HG03039 (cell line): Measurements from ENCODE around the gene UBE2C.
"Not testable (repeated sequence)": the region's sequence is repeated elsewhere in the genome, so short reads cannot be mapped to it uniquely, and the experiment has no call there.

ENCODE experiments used
- ATAC-seq: cut with Tn5 transposase; IDR thresholded peaks from one replicate; pipeline ENCODE4 v1.9.1; 2021; ENCODE audit warnings: mild to moderate bottlenecking, moderate library complexity; ENCODE audit not compliant: unreplicated experiment

The UBE2C gene

GRCh38 chr20:45797510-45797909 is 14.9 kb upstream of the UBE2C start:
- ATAC-seq = not testable (repeated sequence)

- not testable (repeated sequence) for ATAC-seq
These were observed 14.5 kb upstream of the UBE2C start for GRCh38 chr20:45797955-45798354.

- no peak for ATAC-seq
These were observed 13.4 kb upstream of the UBE2C start for GRCh38 chr20:45798935-45799642.

GRCh38 chr20:45801851-45802250 is 10.6 kb upstream of the UBE2C start:
- ATAC-seq = no peak

GRCh38 chr20:45810191-45810970 is 2.1 kb upstream of the UBE2C start:
- ATAC-seq = no peak

GRCh38 chr20:45813006-45813340 is 529 bp downstream of the UBE2C start:
- ATAC-seq = no peak

GRCh38 chr20:45813489-45813888 is 1.0 kb downstream of the UBE2C start:
- no peak for ATAC-seq

- ATAC-seq = no peak
These were observed 1.9 kb downstream of the UBE2C start for GRCh38 chr20:45814314-45814713.

GRCh38 chr20:45816951-45817350 is 4.5 kb downstream of the UBE2C start:
- ATAC-seq = no peak

GRCh38 chr20:45817376-45818194 is 5.1 kb downstream of the UBE2C start:
- no peak for ATAC-seq

GRCh38 chr20:45818239-45818638 is 5.8 kb downstream of the UBE2C start:
- no peak for ATAC-seq

GRCh38 chr20:45819466-45819865 is 7.0 kb downstream of the UBE2C start:
- no peak for ATAC-seq

GRCh38 chr20:45821947-45822346 is 9.5 kb downstream of the UBE2C start:
- ATAC-seq = no peak

- no peak for ATAC-seq
These were observed 10.4 kb downstream of the UBE2C start for GRCh38 chr20:45822857-45823256.

GRCh38 chr20:45823949-45824835 is 11.7 kb downstream of the UBE2C start:
- no peak for ATAC-seq

GRCh38 chr20:45826381-45827019 is 14.1 kb downstream of the UBE2C start:
- no peak for ATAC-seq

GRCh38 chr20:45827030-45827652 is 14.7 kb downstream of the UBE2C start, which contains the start of gene TNNC2:
Gene TNNC2 (minus strand): TSS chr20:45827312. CDS start chr20:45827248, 64 bp downstream.
- ATAC-seq = no peak

- ATAC-seq = no peak
These were observed 15.3 kb downstream of the UBE2C start for GRCh38 chr20:45827712-45828111.

GRCh38 chr20:45828589-45828988 is 16.1 kb downstream of the UBE2C start:
- no peak for ATAC-seq
